ENCODE measurements around the gene PTBP1. TPM values are rescaled to one million over a fixed set of nuclear protein-coding genes. Genes with fewer than 3 reads are reported as not detected.
A peak's percentile ranks its signal among the peaks of the same experiment; 100 is the strongest.
"Not testable (repeated sequence)": the region's sequence is repeated elsewhere in the genome, so short reads cannot be mapped to it uniquely, and the experiment has no call there.

Gene PTBP1
- total RNA-seq, 1 experiment from 2014 or later = 308 TPM

GRCh38 chr19:845707-846521 is 48.7 kb downstream of the PTBP1 start:
- Histone ChIP-seq H3K4me3 (no peak overlapping the region), H3K27ac (no peak overlapping the region), H3K27me3 (replicated peaks) (peaks cover 40% of the 10 kb centered on the region), H3K36me3 (no peaks in the 10 kb centered on the region), H3K4me1 (replicated peaks) (peaks cover 14% of the 10 kb centered on the region), H3K9me3 (replicated peaks) (no peaks in the 10 kb centered on the region)
- no peak for DNase-seq (ENCODE audit: low read depth in 1 of 2, low spot score in 2 of 2)

GRCh38 chr19:848386-848921 is 51.2 kb downstream of the PTBP1 start:
- Histone ChIP-seq H3K36me3 (no peaks in the 10 kb centered on the region), H3K27ac (no peak overlapping the region), H3K27me3 (replicated peaks) (peaks cover 30% of the 10 kb centered on the region), H3K9me3 (replicated peaks) (no peaks in the 10 kb centered on the region), H3K4me3 (no peak overlapping the region), H3K4me1 (replicated peaks) (peaks cover 11% of the 10 kb centered on the region)
- no peak for DNase-seq (ENCODE audit: low read depth in 1 of 2, low spot score in 2 of 2)

GRCh38 chr19:849195-849594 is 51.9 kb downstream of the PTBP1 start:
- not testable (repeated sequence) for DNase-seq (ENCODE audit: low read depth in 1 of 2, low spot score in 2 of 2); H3K27ac ChIP-seq; H3K4me1 ChIP-seq (replicated peaks); H3K36me3 ChIP-seq; H3K4me3 ChIP-seq; H3K9me3 ChIP-seq (replicated peaks)
- peaks cover 25% of the 10 kb centered on the region for H3K27me3 ChIP-seq (replicated peaks)

- no peak overlapping the region for H3K27ac ChIP-seq
- H3K4me3 ChIP-seq = no peak overlapping the region
Observed at GRCh38 chr19:850221-850978, 53.1 kb downstream of the PTBP1 start.

GRCh38 chr19:850979-851335 is 53.7 kb downstream of the PTBP1 start:
- Histone ChIP-seq H3K36me3 (no peaks in the 10 kb centered on the region), H3K4me3 (no peak overlapping the region), H3K9me3 (replicated peaks) (no peaks in the 10 kb centered on the region), H3K4me1 (replicated peaks) (peaks cover 7% of the 10 kb centered on the region), H3K27ac (no peak overlapping the region), H3K27me3 (replicated peaks) (peaks cover 13% of the 10 kb centered on the region)
- DNase-seq (ENCODE audit: low read depth in 1 of 2, low spot score in 2 of 2) = no peak

More at GRCh38 chr19:850221-850978, 53.1 kb downstream of the PTBP1 start:
- Histone ChIP-seq H3K36me3 (no peaks in the 10 kb centered on the region), H3K9me3 (replicated peaks) (no peaks in the 10 kb centered on the region), H3K4me1 (replicated peaks) (peaks cover 7% of the 10 kb centered on the region), H3K27me3 (replicated peaks) (peaks cover 16% of the 10 kb centered on the region)
- peak; percentile 42 to 69 for DNase-seq (ENCODE audit: low read depth in 1 of 2, low spot score in 2 of 2)

GRCh38 chr19:852136-853013 is 55.1 kb downstream of the PTBP1 start, which contains the start of gene ELANE:
Gene ELANE (plus strand): TSS chr19:852303. CDS start chr19:852329, 26 bp downstream.
- Histone ChIP-seq H3K36me3 (no peaks in the 10 kb centered on the region), H3K4me1 (replicated peaks) (peaks cover 7% of the 10 kb centered on the region), H3K4me3 (no peak within 1 kb of the TSS), H3K27ac (no peak within 1 kb of the TSS), H3K9me3 (replicated peaks) (no peaks in the 10 kb centered on the region), H3K27me3 (replicated peaks) (peaks cover 3% of the 10 kb centered on the region; the same call in 1 of the 2 replicates)
- no peak for DNase-seq (ENCODE audit: low read depth in 1 of 2, low spot score in 2 of 2)

- DNase-seq (ENCODE audit: low read depth in 1 of 2, low spot score in 2 of 2) = no peak
- H3K36me3 ChIP-seq = no peaks in the 10 kb centered on the region
- H3K27me3 ChIP-seq (replicated peaks) = no peaks in the 10 kb centered on the region
- H3K4me1 ChIP-seq (replicated peaks) = peaks cover 7% of the 10 kb centered on the region
- H3K27ac ChIP-seq = no peak overlapping the region
- no peaks in the 10 kb centered on the region for H3K9me3 ChIP-seq (replicated peaks)
- no peak overlapping the region for H3K4me3 ChIP-seq
Observed at GRCh38 chr19:853014-853585, 55.8 kb downstream of the PTBP1 start.

GRCh38 chr19:853614-854220 is 56.5 kb downstream of the PTBP1 start:
- not testable (repeated sequence) for H3K36me3 ChIP-seq; H3K27ac ChIP-seq; H3K9me3 ChIP-seq (replicated peaks); DNase-seq (ENCODE audit: low read depth in 1 of 2, low spot score in 2 of 2); H3K4me1 ChIP-seq (replicated peaks); H3K27me3 ChIP-seq (replicated peaks); H3K4me3 ChIP-seq

- Histone ChIP-seq H3K4me3 (no peak overlapping the region), H3K27me3 (replicated peaks) (no peaks in the 10 kb centered on the region), H3K36me3 (no peaks in the 10 kb centered on the region), H3K4me1 (replicated peaks) (peaks cover 7% of the 10 kb centered on the region), H3K27ac (no peak overlapping the region), H3K9me3 (replicated peaks) (no peaks in the 10 kb centered on the region)
- no peak for DNase-seq (ENCODE audit: low read depth in 1 of 2, low spot score in 2 of 2)
Observed at GRCh38 chr19:854549-854948, 57.3 kb downstream of the PTBP1 start.

GRCh38 chr19:855142-855541 is 57.9 kb downstream of the PTBP1 start:
- Histone ChIP-seq H3K4me3 (no peak overlapping the region), H3K4me1 (replicated peaks) (peaks cover 7% of the 10 kb centered on the region), H3K27me3 (replicated peaks) (no peaks in the 10 kb centered on the region), H3K27ac (no peak overlapping the region), H3K9me3 (replicated peaks) (no peaks in the 10 kb centered on the region), H3K36me3 (no peaks in the 10 kb centered on the region)
- no peak for DNase-seq (ENCODE audit: low read depth in 1 of 2, low spot score in 2 of 2)

GRCh38 chr19:855566-856120 is 58.4 kb downstream of the PTBP1 start:
- H3K27ac ChIP-seq = no peak overlapping the region
- H3K4me3 ChIP-seq = no peak overlapping the region
- peaks cover 2% of the 10 kb centered on the region for H3K27me3 ChIP-seq (replicated peaks)
- no peak for DNase-seq (ENCODE audit: low read depth in 1 of 2, low spot score in 2 of 2)
- peaks cover 8% of the 10 kb centered on the region for H3K4me1 ChIP-seq (replicated peaks)
- H3K9me3 ChIP-seq (replicated peaks) = no peaks in the 10 kb centered on the region; the same call in 1 of the 2 replicates
- no peaks in the 10 kb centered on the region for H3K36me3 ChIP-seq

- H3K27ac ChIP-seq = no peak overlapping the region
Observed at GRCh38 chr19:858284-858683, 61.0 kb downstream of the PTBP1 start.

More at GRCh38 chr19:858284-858683, 61.0 kb downstream of the PTBP1 start:
- Histone ChIP-seq H3K4me1 (replicated peaks) (peaks cover 12% of the 10 kb centered on the region), H3K4me3 (no peak overlapping the region), H3K36me3 (no peaks in the 10 kb centered on the region), H3K27me3 (replicated peaks) (peaks cover 3% of the 10 kb centered on the region), H3K9me3 (replicated peaks) (no peaks in the 10 kb centered on the region; the same call in 1 of the 2 replicates)
- no peak for DNase-seq (ENCODE audit: low read depth in 1 of 2, low spot score in 2 of 2)

Data from SJSA1 (cell line).